Stimulated activated CD8-positive, alpha-beta memory T cell treated with anti-CD3 and anti-CD28 coated beads, Interleukin-2, amount 100 ng/mL, for 1 hour (primary cell): ENCODE data around the gene ZNF800.

ENCODE experiments used
- DNase-seq, 2 donors: peaks; one replicate each; pipeline ENCODE4 v3.0.0-alpha.2; 2020; ENCODE audit warnings: low read depth in 2 of 2

Gene ZNF800

DNA sequence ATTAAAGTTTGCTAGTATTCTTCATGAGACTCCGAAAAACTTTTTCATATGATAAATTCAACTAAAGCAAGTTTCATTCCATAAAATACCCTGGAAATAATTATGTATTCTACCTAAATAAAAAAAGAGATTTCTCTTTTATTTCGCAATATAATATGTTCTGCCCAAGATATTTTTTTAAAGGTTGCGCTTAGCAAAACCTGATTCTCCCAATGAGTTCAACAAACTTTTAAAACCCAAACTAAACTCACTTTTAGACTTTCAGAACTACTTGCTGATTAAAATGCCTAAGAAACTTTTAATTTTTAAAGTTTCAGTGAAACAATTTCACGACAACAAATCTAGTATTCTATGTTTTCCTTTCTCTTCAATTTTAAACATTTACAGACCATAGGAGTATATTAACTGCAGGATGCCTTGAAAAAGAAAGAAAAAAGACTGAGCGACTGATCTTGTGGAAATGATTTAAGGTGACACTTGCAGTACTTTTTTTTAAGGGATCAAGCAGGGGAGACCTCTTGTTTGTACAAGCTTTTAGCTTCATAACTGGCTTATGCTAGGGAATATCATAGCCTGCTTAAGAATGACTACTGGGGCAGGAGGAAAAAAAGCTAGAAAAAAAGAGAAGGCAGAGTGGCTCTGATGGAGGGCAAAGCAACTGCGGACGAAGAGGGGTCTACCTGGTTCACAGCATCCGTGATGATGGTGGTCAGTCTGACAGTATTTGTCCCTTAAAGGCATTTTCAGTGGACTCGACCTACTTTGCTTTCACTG, 1.5 kb downstream of the ZNF800 start:
- DNase-seq = no peak

DNA sequence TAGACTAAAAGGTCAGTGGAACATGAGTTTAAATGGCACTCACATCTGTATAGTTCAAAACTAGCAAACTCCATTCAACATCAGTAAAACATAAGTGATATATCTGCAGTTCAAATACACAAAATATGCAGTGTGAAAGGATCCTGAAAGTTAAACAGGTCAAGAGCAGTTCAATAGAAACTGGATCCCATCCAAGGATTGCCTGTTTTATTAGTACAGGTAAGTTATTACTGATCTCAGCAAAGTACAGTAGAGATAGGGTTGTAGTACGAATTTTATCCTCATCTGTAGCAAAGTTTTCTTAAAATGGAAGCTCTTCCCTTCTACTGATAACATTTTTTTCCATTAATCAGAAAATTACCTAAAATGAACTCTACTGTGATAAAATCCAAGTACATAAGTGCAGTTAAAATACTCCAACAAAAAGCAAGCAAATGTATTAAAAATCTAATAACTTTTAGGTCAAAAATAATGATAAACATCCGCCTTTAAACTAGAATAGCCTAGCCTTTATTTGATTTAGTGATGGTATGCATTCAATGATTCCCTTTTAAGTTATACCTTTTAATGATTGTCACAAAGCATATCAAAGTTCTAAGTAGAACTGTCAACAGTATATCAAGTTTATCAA, 2.2 kb downstream of the ZNF800 start:
- no peak for DNase-seq

DNA sequence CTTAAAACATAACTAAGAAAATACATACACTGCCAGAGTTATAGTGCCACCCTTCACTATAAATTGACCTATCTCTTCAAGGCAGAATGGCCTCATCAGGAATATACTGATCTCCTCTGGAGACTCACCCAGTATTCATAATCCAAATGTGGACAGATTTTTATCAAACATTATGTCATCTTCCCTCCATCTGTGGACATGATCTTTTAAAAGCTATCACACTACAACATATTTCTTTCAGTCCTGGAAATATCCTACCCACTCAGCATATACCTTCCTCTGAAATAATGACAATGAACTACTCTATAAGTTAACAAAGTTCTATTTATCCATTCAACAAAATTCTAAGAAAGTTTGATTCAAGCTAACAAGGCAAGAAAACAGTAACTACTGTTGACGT, 3.2 kb downstream of the ZNF800 start:
- DNase-seq = no peak

- no peak for DNase-seq
These were observed 4.5 kb downstream of the ZNF800 start for GRCh38 chr7:127387974-127388373.

GRCh38 chr7:127383123-127383835, 9.2 kb downstream of the ZNF800 start:
- no peak for DNase-seq

DNA sequence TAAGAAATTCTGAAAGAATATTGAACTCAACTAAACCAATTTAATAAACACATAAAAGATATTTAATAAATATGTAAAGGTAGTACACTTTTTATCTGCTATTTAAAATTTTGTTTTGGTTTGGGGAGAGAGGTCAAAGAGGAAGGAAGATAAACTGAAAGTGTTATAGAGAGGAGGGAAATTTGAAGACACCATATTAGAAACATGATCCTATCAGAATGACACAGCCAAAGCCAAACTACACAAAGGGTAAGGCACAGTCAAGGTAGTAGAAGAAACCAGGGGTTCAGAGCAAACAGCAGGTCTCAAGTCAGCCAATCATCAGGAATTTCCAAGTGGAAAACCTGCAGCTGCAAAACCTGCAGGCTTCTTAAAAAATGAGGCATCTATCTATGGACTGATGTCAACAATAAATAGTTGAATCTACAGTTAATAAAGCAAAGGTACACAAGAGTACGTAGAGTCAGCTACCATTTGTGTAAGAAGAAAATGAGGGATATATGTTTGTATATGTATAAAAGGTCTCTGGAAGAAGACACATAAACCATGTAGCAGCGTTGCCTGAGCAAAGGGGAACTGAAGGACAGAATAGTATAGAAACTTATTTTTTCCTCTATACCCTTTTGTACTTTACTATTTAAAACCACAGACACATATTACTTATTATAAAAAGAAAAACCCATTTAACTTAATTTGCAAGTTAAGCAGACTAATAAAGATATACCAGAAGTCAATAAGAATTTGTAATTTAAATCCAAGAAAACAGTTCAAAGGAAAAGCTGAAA, 10.0 kb downstream of the ZNF800 start:
- no peak for DNase-seq

- no peak for DNase-seq
These were observed 12.0 kb downstream of the ZNF800 start for GRCh38 chr7:127380479-127380878.

DNA sequence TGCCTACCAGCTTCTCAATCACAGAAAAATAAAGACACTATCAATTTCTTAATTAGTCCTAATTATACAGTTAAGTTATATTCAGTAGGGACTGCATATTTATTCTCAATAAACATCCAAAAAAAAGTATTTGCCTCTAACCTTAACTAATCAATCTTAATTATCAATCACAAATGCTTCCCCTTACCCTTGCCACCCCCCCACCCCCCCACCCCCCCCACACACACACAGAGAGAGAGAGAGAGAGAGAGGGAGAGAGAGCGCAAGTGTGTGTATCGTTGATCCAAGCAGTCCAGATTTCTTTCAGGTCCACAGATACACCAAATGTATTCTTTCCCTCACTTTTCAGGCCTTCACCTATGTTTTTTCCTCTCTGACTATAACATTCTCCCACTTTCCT, 12.9 kb downstream of the ZNF800 start:
- no peak for DNase-seq

DNA sequence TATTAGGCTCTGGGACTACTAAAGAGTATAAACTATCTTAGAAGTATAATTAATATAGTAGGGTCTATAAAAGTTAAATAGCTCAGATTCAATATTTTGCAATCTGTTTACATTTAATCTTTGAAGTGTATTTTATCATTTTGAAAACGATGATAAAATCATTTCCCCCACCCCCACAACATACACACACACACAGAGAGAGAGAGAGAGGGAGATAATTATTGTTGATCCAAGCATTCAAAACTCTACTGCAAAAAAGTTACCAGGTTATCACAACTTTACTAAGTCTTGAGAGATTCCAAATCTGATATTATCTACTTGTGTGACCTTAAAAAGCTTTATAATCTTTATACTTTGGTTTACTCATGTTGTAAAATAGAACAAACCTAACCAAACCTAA, 14.0 kb downstream of the ZNF800 start:
- DNase-seq = no peak

GRCh38 chr7:127377425-127377824, 15.1 kb downstream of the ZNF800 start:
- no peak for DNase-seq

DNA sequence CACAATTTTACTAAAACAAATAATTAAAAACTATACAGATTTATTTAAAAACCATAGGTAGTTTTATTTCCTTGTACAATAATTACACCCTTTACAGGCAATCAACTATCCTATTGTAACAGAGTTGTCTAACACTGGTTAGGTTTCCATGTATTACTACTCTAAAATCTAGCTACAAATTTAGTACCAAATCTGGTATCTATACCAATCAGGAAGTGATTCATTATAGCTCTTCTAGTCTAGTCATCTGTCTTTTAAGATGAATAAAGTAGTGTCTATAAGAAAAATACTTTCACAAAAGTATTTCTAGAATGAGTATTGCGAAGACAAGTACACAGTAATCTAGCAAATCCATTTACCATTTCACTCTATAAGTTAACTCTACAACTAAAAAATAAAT, 16.9 kb downstream of the ZNF800 start:
- no peak for DNase-seq

DNA sequence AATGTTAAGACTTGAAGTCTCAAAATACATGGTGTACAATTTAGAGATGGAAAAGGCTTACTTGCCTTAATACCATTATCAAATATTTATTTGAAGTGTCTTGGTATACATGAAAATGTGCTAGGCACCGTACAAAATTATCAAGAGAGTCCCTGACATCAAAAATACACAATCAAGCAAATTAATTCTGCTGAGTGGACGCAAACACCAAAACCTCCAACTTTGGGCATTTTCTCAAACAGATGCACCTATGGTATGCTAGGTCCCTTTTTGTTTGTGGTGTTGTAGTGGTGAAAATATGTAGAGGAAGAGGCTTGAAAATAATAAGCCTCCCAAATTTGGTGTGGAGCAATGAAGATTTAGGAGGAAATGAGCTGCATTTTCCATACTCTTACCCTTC, 24.8 kb downstream of the ZNF800 start:
- no peak for DNase-seq

GRCh38 chr7:127366680-127367079, 25.8 kb downstream of the ZNF800 start:
- DNase-seq = no peak

DNA sequence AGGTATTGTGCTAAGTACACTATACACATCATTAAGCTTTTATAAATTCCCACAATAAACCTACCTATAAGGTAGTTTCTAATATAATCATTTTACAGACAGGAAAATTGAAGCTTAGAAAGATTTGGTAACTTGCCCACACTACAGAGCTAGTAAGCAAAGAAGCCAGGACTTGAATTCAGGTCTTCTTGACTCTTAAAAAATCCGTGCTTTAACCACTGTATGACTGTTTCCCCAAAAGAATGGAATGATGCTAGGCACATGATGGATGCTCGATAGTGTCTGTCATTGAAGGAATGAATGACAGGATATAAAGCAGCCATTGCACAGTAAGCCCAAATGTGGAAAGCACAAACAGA, 26.6 kb downstream of the ZNF800 start:
- no peak for DNase-seq

DNA sequence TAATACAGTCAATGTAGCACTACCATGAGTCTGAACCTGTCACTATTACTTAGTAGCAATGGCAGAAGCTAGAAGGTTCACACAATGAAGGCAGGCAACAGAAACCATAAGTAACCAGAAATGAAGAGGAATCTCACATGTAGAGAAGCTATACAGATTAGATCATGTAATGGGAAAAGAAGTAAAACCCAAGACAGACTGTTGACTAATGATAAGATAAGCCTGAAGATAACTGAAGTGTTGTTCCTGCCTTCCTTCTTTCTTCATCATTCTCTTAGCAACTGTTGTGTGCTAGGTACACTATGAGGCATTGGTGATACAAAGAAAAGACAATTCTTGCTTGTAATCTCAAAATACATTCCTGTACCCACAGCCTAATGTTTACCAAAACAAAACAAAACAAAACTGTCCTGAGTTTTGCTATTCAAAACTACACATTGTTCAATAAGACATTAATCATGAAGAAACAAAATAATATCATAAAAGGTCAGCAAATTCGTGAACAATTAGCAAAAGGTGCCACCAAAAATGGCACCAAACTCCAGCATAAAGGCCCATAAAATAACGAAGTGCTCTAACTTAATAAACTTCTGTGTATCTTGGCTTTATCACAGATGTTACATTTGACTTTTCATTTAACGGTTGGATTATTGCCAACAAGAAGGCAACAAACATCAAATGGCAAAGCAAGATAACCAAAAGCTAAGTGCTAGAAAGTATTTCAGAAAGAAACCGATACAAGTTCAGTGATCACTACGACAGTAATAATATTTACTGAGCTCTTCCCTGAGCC, 27.1 kb downstream of the ZNF800 start:
- DNase-seq = no peak

- no peak for DNase-seq
These were observed 30.0 kb downstream of the ZNF800 start for GRCh38 chr7:127362364-127363027.

- no peak for DNase-seq
These were observed 30.8 kb downstream of the ZNF800 start for GRCh38 chr7:127361736-127362135.

- no peak for DNase-seq
These were observed 33.5 kb downstream of the ZNF800 start for GRCh38 chr7:127359011-127359410.

GRCh38 chr7:127353897-127354296, 38.6 kb downstream of the ZNF800 start:
- DNase-seq = no peak

DNA sequence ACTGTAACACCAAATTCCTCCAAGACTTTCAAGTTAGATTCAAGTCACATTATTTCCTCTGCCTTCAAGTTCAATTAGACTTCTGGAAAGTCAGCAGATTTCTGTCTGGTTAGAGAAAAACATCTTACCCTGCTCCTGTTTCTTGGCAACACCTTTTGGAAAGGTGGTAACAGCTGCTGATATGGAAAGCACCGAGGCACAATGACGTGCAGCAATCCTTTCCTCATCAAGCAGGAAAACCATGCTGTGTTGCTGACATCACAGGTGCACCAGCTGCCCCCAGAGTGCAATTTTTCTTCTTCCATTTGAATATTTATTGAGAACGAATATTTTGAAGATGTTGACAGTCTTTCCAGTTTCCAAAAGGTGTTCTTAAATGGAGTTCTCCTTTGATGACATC, 41.9 kb downstream of the ZNF800 start:
- no peak for DNase-seq

DNA sequence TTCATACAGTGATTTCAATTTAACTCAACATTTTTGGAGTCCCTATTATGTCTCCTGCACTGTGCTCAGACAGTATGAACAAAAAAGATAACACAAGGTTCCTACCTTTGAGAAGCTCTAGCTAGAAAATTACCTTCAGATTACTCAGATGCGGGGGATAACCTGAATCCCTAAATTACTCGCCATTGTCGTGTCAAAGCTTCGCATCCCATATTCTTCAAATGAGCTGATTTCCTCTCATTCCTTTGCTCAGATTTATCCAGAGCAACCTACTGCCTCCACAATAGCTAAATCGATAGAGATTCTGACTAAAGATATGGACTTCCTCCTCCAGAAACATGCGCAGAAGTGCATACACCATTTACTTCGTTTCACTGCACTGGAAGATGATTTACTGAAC, 42.6 kb downstream of the ZNF800 start:
- DNase-seq = no peak
